MM.1S (cell line): ENCODE results near the gene P4HA3.

Experiments used
- CTCF ChIP-seq: fragments of 300-600 bp; sonication (generic); IDR thresholded peaks from 2 replicates; pipeline ENCODE4 v1.5.1; 2016; ENCODE audit warnings: antibody characterized with exemption, low read length, mixed read lengths
- EZH2phosphoT487 ChIP-seq: fragments of 300-600 bp; sonication (generic); IDR thresholded peaks from 2 replicates; pipeline ENCODE4 v1.6.1; 2018; ENCODE audit warnings: antibody characterized with exemption, low read length

DNA sequence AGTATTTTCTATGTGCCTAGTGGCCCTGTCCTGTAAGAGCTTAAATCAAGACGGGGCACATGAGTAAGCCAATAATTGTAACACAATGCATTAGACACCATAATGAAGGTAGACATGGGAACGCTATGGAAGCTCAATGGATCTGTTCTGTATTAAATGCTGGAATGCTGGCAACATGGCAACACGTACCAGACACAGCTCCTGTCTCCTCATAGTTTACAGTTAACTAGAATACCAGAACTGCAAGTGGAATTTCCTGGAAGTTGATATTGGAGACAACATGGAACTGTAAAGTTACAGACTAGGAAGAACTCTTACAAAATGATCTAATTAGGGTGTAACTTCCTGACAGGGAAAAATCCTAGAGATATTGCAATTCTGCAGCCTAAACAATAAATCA lies 12.4 kb downstream of the P4HA3 start:
- no peak for TF ChIP-seq CTCF
- no peak for TF ChIP-seq EZH2phosphoT487
